Peyer's patch (tissue), 4 donors: ENCODE results near the gene FOXP2. TPM values are rescaled to one million over a fixed set of nuclear protein-coding genes. Genes with fewer than 3 reads are reported as not detected.

ENCODE experiments used
- DNase-seq, 3 donors: peaks; one replicate each; pipeline ENCODE4 v3.0.0-alpha.2; 2017 to 2019
- H3K27ac ChIP-seq, 4 donors: fragments of 200-600 bp; sonication (generic); one replicate each; pipeline ENCODE4 v1.5.1; 2016 to 2019
- H3K27me3 ChIP-seq, 2 donors: fragments of 200-600 bp; sonication (generic); one replicate each; pipeline ENCODE4 v1.5.1; 2019
- H3K36me3 ChIP-seq, 3 donors: fragments of 200-600 bp; sonication (generic); one replicate each; pipeline ENCODE4 v1.5.1; 2016 to 2019
- H3K4me1 ChIP-seq, 4 donors: fragments of 200-600 bp; sonication (generic); one replicate each; pipeline ENCODE4 v1.5.1; 2016 to 2019
- H3K4me3 ChIP-seq, 4 donors: fragments of 200-600 bp; sonication (generic); 1 replicate in 3 of 4; 2 replicates in 1 of 4; pipeline ENCODE4 v1.5.1; 2016 to 2019; ENCODE audit warnings: mild to moderate bottlenecking in 1 of 4
- H3K9me3 ChIP-seq, 4 donors: fragments of 200-600 bp; sonication (generic); one replicate each; pipeline ENCODE4 v1.5.1; 2016 to 2019; ENCODE audit warnings: mild to moderate bottlenecking in 1 of 4
- POLR2A ChIP-seq, 2 donors: fragments of 450-650 bp; IDR thresholded peaks; one replicate each; pipeline ENCODE4 v1.5.1; 2017; ENCODE audit warnings: antibody characterized with exemption in 2 of 2, mild to moderate bottlenecking in 2 of 2, moderate library complexity in 2 of 2
- total RNA-seq, 4 donors: library from RNA; depleted of rRNA; stranded (reverse); fragments of >200 nt; gene quantifications; one replicate each; pipeline ENCODE4 v1.1.0, GENCODE V29; 2016
- TF ChIP-seq, protein P1 (sequence below), 6 experiments: fragments of 450-650 bp in 4 of 6; fragments of 200-600 bp in 2 of 6; sonication (generic) in 1 of 6; IDR thresholded peaks; one replicate each; pipeline ENCODE4 v1.5.1; 2017 to 2019; ENCODE audit warnings: antibody characterized with exemption in 6 of 6, mild to moderate bottlenecking in 3 of 6, moderate library complexity in 1 of 6

Gene FOXP2
- total RNA-seq, 4 donors from 2014 or later = 10.5 to 46.2 (median 31.3) TPM

GRCh38 chr7:114647518-114647917 lies 232.9 kb downstream of the FOXP2 start:
- no peaks in the 10 kb centered on the region for H3K4me1 ChIP-seq
- TF ChIP-seq, protein P1, sequence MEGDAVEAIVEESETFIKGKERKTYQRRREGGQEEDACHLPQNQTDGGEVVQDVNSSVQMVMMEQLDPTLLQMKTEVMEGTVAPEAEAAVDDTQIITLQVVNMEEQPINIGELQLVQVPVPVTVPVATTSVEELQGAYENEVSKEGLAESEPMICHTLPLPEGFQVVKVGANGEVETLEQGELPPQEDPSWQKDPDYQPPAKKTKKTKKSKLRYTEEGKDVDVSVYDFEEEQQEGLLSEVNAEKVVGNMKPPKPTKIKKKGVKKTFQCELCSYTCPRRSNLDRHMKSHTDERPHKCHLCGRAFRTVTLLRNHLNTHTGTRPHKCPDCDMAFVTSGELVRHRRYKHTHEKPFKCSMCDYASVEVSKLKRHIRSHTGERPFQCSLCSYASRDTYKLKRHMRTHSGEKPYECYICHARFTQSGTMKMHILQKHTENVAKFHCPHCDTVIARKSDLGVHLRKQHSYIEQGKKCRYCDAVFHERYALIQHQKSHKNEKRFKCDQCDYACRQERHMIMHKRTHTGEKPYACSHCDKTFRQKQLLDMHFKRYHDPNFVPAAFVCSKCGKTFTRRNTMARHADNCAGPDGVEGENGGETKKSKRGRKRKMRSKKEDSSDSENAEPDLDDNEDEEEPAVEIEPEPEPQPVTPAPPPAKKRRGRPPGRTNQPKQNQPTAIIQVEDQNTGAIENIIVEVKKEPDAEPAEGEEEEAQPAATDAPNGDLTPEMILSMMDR (IDR thresholded peaks at IDR 0.05) = no peak
- TF ChIP-seq POLR2A (IDR thresholded peaks at IDR 0.05) = no peak
- H3K4me3 ChIP-seq = no peak overlapping the region
- H3K9me3 ChIP-seq = no peaks in the 10 kb centered on the region
- no peaks in the 10 kb centered on the region for H3K27me3 ChIP-seq
- no peak overlapping the region for H3K27ac ChIP-seq
- no peaks in the 10 kb centered on the region for H3K36me3 ChIP-seq
- no peak for DNase-seq

- no peak for TF ChIP-seq POLR2A (IDR thresholded peaks at IDR 0.05)
- TF ChIP-seq, protein P1 (IDR thresholded peaks at IDR 0.05) = no peak
- no peak for DNase-seq
- Histone ChIP-seq H3K4me3 (no peak overlapping the region), H3K27ac (no peak overlapping the region), H3K36me3 (no peaks in the 10 kb centered on the region), H3K9me3 (no peaks in the 10 kb centered on the region), H3K27me3 (no peaks in the 10 kb centered on the region), H3K4me1 (no peaks in the 10 kb centered on the region)
Observed at GRCh38 chr7:114648117-114648516, 233.5 kb downstream of the FOXP2 start.

DNA sequence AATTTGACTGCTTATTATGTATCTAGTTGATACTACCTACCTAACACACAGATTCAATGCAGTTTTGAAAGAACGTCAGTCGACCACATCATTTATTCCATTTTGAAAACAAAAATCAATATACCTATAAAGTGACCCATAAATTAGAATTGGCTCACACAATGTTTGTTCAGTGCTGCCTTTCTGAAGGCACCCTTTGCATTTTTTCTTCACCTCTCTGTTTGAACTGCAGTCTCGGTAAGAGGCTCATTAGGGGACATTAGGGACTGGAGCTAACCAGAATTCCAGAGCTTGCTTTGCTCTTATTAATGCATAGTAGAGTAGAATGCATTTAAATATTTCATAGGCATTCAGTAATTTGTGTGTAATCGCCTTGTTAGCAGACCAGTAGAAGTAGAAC lies 234.1 kb downstream of the FOXP2 start:
- no peak for DNase-seq
- no peaks in the 10 kb centered on the region for H3K36me3 ChIP-seq
- TF ChIP-seq, protein P1 (IDR thresholded peaks at IDR 0.05) = no peak
- no peak for TF ChIP-seq POLR2A (IDR thresholded peaks at IDR 0.05)
- H3K27me3 ChIP-seq = no peaks in the 10 kb centered on the region
- no peak overlapping the region for H3K27ac ChIP-seq
- H3K9me3 ChIP-seq = no peaks in the 10 kb centered on the region
- H3K4me1 ChIP-seq = no peaks in the 10 kb centered on the region
- H3K4me3 ChIP-seq = no peak overlapping the region

GRCh38 chr7:114649689-114650088 lies 235.1 kb downstream of the FOXP2 start:
- no peaks in the 10 kb centered on the region for H3K27me3 ChIP-seq
- no peak overlapping the region for H3K27ac ChIP-seq
- TF ChIP-seq, protein P1 (IDR thresholded peaks at IDR 0.05) = no peak
- no peak for TF ChIP-seq POLR2A (IDR thresholded peaks at IDR 0.05)
- H3K4me3 ChIP-seq = no peak overlapping the region
- no peak for DNase-seq
- no peaks in the 10 kb centered on the region for H3K9me3 ChIP-seq
- H3K36me3 ChIP-seq = no peaks in the 10 kb centered on the region
- no peaks in the 10 kb centered on the region for H3K4me1 ChIP-seq

DNA sequence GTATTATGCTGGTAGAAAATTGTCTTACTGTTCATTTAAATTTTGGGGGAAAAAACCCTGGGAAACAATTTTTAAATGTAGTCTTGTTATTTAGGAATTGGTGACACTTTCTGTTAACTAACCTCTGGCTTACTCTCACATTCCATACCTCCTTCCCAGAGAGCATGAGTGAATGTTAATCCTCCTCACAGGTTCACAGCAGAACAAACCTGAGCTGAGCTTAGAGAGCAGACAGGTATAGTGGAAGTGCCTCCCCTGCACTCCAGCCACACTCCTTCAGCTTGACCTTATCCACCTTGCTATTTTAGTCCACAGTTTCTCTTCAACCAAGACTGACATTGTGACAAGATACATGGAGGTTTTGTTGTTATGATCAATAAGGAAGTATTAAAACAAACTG lies 235.9 kb downstream of the FOXP2 start:
- H3K9me3 ChIP-seq = no peaks in the 10 kb centered on the region
- H3K27ac ChIP-seq = no peak overlapping the region
- H3K36me3 ChIP-seq = no peaks in the 10 kb centered on the region
- H3K27me3 ChIP-seq = no peaks in the 10 kb centered on the region
- DNase-seq = no peak
- no peak overlapping the region for H3K4me3 ChIP-seq
- TF ChIP-seq, protein P1 (IDR thresholded peaks at IDR 0.05) = no peak
- TF ChIP-seq POLR2A (IDR thresholded peaks at IDR 0.05) = no peak
- H3K4me1 ChIP-seq = no peaks in the 10 kb centered on the region

GRCh38 chr7:114652041-114652440 lies 237.4 kb downstream of the FOXP2 start:
- H3K4me3 ChIP-seq = no peak overlapping the region
- no peak for DNase-seq
- H3K27ac ChIP-seq = no peak overlapping the region
- no peaks in the 10 kb centered on the region for H3K36me3 ChIP-seq
- TF ChIP-seq POLR2A (IDR thresholded peaks at IDR 0.05) = no peak
- TF ChIP-seq, protein P1 (IDR thresholded peaks at IDR 0.05) = no peak
- no peaks in the 10 kb centered on the region for H3K27me3 ChIP-seq
- no peaks in the 10 kb centered on the region for H3K9me3 ChIP-seq
- H3K4me1 ChIP-seq = no peaks in the 10 kb centered on the region
